Vagina (tissue), 2 donors: ENCODE data around the gene ZEB2.

Source experiments
- POLR2A ChIP-seq, 2 donors: fragments of 450-650 bp; IDR thresholded peaks; one replicate each; pipeline ENCODE4 v1.6.1; 2017; ENCODE audit warnings: antibody characterized with exemption in 2 of 2, mild to moderate bottlenecking in 2 of 2, moderate library complexity in 2 of 2
- POLR2AphosphoS5 ChIP-seq, 2 donors: sonication (generic); formaldehyde crosslinking; IDR thresholded peaks; one replicate each; pipeline ENCODE4 v1.9.0; 2017; ENCODE audit warnings: antibody characterized with exemption in 2 of 2, mild to moderate bottlenecking in 2 of 2, low read depth in 1 of 2; ENCODE audit not compliant: insufficient read depth in 1 of 2
- TF ChIP-seq, protein P1 (sequence below), 3 experiments: fragments of 450-650 bp in 2 of 3; fragments of 200-600 bp in 1 of 3; sonication (generic) in 1 of 3; IDR thresholded peaks; one replicate each; pipeline ENCODE4 v1.5.1; 2017 to 2019; ENCODE audit warnings: antibody characterized with exemption in 3 of 3, mild to moderate bottlenecking in 2 of 3, moderate library complexity in 2 of 3

DNA sequence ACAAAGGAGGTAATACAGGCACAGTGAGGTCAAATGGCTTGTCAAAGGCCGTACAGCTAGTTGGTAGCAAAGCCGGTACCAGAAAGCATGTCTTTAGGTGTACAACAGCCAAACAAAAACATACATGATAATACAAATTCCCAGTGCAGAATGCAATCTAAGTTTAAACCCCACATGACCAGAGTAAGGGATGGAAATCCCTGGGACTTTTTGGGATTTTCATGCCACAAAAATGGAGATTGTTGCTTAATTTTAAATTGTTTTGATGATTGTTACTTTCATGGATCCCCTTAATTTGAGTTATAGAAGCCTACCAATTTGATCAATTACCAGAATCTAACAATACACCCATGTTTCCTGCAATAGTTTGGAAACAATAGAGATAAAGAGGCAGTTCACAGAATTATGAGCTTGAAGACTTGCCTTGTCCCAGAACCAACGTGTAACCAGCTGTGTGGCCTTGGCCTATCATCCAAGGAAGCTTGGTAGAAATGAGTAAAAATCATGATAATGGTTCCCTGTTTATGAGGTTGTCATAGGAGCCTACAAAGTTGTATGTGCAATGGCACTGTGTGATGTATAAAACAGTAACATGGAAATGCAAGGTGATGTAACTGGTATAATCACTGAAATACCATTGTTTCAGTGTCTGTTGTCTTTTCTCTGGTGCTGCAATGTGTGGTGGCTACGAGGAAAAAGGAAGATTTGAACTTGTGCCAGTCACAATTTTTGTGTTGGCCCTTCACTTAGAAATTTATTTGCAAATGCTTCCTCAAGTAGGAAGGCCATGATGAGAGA lies 85.3 kb downstream of the ZEB2 start:
- TF ChIP-seq POLR2A (IDR thresholded peaks at IDR 0.05) (no peak), POLR2AphosphoS5 (IDR thresholded peaks at IDR 0.05; ENCODE audit: insufficient read depth in 1 of 2, low read depth in 1 of 2) (no peak)
- TF ChIP-seq, protein P1, sequence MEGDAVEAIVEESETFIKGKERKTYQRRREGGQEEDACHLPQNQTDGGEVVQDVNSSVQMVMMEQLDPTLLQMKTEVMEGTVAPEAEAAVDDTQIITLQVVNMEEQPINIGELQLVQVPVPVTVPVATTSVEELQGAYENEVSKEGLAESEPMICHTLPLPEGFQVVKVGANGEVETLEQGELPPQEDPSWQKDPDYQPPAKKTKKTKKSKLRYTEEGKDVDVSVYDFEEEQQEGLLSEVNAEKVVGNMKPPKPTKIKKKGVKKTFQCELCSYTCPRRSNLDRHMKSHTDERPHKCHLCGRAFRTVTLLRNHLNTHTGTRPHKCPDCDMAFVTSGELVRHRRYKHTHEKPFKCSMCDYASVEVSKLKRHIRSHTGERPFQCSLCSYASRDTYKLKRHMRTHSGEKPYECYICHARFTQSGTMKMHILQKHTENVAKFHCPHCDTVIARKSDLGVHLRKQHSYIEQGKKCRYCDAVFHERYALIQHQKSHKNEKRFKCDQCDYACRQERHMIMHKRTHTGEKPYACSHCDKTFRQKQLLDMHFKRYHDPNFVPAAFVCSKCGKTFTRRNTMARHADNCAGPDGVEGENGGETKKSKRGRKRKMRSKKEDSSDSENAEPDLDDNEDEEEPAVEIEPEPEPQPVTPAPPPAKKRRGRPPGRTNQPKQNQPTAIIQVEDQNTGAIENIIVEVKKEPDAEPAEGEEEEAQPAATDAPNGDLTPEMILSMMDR (IDR thresholded peaks at IDR 0.05) = no peak
